HPDE6-E6E7 (cell line): ENCODE data around the gene IRF2.
A peak's percentile ranks its signal among the peaks of the same experiment; 100 is the strongest.
"Not testable (repeated sequence)": the region's sequence is repeated elsewhere in the genome, so short reads cannot be mapped to it uniquely, and the experiment has no call there.

ENCODE experiments used
- DNase-seq: peaks from one replicate; pipeline ENCODE4 v3.0.0; 2011; ENCODE audit warnings: missing footprints; ENCODE audit errors: extremely low spot score

Gene IRF2

GRCh38 chr4:184347251-184348239 lies 126.8 kb downstream of the IRF2 start:
- DNase-seq, result peak; percentile 70

- no peak for DNase-seq
These were observed 127.7 kb downstream of the IRF2 start for GRCh38 chr4:184346682-184347081.

GRCh38 chr4:184346273-184346672 lies 128.1 kb downstream of the IRF2 start:
- not testable (repeated sequence) for DNase-seq

- no peak for DNase-seq
These were observed 128.8 kb downstream of the IRF2 start for GRCh38 chr4:184345573-184345922.

GRCh38 chr4:184344899-184345572 lies 129.3 kb downstream of the IRF2 start:
- no peak for DNase-seq

GRCh38 chr4:184344435-184344834 lies 129.9 kb downstream of the IRF2 start:
- DNase-seq, result no peak

GRCh38 chr4:184343502-184344177 lies 130.7 kb downstream of the IRF2 start:
- DNase-seq, result peak; percentile 72

- not testable (repeated sequence) for DNase-seq
These were observed 131.5 kb downstream of the IRF2 start for GRCh38 chr4:184342857-184343237.

- no peak for DNase-seq
These were observed 132.0 kb downstream of the IRF2 start for GRCh38 chr4:184342167-184342856.

GRCh38 chr4:184339398-184340193 lies 134.8 kb downstream of the IRF2 start:
- DNase-seq, result not testable (repeated sequence)

GRCh38 chr4:184337907-184338306 lies 136.4 kb downstream of the IRF2 start:
- no peak for DNase-seq
